HFF-Myc (cell line): ENCODE data around the gene PDE1A.
A peak's percentile ranks its signal among the peaks of the same experiment; 100 is the strongest.
"Not testable (repeated sequence)": the region's sequence is repeated elsewhere in the genome, so short reads cannot be mapped to it uniquely, and the experiment has no call there.

Experiments
- DNase-seq: peaks from one replicate; pipeline ENCODE4 v3.0.0-alpha.2; 2011; ENCODE audit warnings: low read depth; ENCODE audit errors: extremely low read depth
- H3K4me3 ChIP-seq: replicated peaks from 2 replicates; pipeline ENCODE4 v1.5.1; 2011; ENCODE audit warnings: low read depth, mild to moderate bottlenecking, control low read depth, low read length
- TF ChIP-seq, protein P1 (sequence below): IDR thresholded peaks from 2 replicates; pipeline ENCODE4 v1.5.1; 2012; ENCODE audit warnings: mild to moderate bottlenecking, low read depth, low read length, control low read depth; ENCODE audit errors: missing control alignments

PDE1A gene

DNA sequence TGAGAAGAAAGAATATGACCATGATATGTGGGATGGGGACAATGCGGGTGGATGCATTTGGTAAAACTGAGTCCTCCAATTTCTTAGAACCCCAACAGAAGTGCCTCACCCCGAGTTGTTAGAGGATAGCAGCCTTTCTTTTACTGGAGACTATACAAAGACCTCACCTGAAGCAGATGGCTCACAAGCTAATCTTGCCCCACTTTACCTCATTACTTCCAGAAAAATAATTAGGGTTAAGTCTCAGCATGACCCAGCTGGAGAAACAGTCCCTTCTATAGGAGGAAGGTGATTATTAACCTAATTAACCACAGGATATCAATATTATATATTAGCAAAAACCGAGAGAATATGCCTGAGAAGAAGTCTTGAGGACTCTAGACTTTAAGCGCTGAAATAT is 128.4 kb downstream of the PDE1A start:
- no peak overlapping the region for H3K4me3 ChIP-seq
- TF ChIP-seq, protein P1, sequence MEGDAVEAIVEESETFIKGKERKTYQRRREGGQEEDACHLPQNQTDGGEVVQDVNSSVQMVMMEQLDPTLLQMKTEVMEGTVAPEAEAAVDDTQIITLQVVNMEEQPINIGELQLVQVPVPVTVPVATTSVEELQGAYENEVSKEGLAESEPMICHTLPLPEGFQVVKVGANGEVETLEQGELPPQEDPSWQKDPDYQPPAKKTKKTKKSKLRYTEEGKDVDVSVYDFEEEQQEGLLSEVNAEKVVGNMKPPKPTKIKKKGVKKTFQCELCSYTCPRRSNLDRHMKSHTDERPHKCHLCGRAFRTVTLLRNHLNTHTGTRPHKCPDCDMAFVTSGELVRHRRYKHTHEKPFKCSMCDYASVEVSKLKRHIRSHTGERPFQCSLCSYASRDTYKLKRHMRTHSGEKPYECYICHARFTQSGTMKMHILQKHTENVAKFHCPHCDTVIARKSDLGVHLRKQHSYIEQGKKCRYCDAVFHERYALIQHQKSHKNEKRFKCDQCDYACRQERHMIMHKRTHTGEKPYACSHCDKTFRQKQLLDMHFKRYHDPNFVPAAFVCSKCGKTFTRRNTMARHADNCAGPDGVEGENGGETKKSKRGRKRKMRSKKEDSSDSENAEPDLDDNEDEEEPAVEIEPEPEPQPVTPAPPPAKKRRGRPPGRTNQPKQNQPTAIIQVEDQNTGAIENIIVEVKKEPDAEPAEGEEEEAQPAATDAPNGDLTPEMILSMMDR = no peak
- no peak for DNase-seq

DNA sequence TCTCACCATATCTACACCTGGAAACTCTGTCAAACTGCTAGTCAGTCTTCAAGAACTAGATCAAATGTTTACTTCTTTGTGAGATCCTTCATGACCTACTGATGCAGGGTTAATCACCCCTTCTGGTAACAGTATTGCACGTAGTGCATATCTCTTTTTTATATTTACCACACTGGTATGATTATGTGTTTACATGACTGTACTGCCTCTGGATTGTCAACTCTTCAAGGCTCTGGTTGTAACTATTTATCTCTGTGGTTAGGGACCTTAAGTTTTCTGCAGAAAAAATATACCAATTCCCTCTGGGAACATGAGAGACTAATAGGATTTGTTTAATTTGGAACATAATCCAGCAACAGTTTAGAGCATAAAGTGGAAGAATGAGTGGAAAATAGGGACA is 135.5 kb downstream of the PDE1A start:
- TF ChIP-seq, protein P1 = no peak
- H3K4me3 ChIP-seq = no peak overlapping the region
- no peak for DNase-seq

DNA sequence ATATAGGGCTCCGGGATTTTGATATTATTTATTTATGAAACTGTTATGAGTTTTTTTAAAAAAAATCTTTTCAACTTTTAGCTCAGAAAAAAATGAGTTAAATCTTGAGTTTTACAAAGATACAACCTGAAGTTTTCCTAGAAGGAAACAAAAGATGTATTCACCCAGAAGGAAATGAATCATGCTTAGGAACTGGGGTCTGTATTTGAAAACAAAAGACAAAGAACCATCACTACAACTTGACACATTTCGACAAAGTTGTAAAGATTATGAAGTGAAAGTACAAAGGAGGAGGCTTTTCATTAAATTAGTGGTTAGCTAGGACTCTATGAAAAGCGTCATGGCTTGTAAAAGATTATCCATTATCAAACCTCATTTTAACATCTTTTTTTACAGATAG is 143.3 kb downstream of the PDE1A start:
- DNase-seq = no peak

DNA sequence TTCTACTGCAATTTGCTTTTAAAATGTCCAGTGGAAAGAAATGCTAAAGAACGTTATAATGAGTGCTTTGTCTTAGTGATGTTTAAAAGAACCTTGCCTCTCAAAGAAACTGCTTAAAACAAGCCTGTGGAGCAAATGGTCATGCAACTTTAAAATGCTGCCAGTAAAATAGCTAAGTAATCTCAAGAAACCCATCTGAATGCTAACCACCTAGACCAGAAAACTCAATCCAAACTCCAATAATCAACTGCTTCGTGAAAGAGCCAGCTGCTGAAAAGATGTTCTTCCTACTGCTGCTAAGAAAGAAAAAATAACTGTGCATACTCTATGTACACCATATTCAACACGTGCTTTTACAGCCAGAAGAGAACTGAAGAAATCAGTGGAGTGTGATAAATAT is 145.6 kb downstream of the PDE1A start:
- DNase-seq = no peak
- no peak overlapping the region for H3K4me3 ChIP-seq
- TF ChIP-seq, protein P1 = no peak

More for the DNA sequence above, 143.3 kb downstream of the PDE1A start:
- TF ChIP-seq, protein P1 = no peak
- H3K4me3 ChIP-seq = no peak overlapping the region

DNA sequence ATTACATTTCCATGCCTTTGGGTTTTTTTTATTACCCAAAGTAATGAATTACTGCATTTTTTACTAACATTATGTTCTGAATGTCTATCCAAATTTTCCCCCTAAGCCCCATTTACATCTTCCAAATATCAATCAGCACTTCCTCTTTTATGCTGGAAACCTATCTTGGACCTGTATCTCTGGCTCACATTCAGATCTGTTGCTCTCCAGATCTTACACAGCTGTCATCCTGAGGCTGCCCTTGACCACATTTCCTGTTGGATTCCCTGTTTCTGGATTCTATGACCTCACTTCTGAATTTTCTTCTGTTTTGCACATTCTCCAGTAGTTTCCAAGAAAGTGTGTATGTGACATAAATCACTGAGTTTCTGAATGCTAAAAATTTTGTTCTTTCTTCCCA is 146.7 kb downstream of the PDE1A start:
- peak; percentile 11 for DNase-seq
- TF ChIP-seq, protein P1 = no peak
- H3K4me3 ChIP-seq = no peak overlapping the region

DNA sequence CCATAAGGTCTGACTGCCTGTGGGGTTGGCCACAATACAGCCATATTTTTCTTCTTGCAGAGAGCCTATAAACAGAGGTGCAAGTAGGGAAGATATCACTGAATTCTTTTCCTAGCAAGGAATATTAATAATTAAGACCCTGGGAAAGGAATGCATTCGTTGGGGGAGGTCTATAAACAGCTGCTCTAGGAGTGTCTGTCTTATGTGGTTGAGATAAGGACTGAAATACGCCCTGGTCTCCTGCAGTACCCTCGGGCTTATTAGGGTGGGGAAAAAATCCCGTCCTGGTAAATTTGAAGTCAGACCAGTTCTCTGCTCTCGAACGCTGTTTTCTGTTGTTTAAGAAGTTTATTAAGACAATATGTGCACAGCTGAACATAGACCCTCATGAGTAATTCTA is 150.2 kb downstream of the PDE1A start:
- DNase-seq, H3K4me3 ChIP-seq: not testable (repeated sequence)

DNA sequence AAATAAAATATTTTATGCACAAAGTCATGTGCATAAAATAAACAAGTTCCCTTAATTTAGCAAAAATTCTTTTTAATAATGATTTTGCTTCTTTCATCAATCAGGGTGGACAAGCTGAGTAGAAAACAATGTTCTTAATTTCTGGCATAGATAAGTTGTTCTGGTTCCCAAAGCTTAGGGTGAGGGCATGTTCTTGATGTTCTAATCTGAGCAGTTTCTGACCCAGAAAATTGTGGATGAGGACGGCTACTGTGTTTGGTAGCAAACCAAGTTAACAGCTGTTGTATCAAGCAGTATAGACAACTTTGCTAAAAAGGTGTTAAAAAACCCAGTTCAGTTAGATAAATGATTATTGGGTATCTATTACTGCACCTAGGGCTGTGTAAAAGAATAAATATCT is 158.9 kb downstream of the PDE1A start:
- TF ChIP-seq, protein P1 = no peak
- no peak overlapping the region for H3K4me3 ChIP-seq
- no peak for DNase-seq

DNA sequence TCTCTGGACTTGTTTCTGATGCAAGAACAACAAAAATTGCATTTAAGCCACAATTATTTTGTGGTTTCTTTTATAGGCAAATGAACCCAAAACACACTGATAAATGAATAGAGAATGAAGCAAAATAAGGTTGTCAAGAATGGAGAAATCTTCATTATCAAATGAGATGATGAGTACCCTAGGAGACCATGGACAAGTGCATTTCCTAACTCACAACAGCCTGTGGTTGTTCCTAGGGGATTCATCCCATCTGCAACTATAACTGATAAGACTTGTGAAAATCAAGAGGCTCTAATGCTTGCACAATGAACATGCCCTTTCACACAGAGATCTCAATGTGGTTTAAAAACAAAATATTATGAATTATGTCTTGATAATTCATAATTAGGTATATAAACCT is 159.9 kb downstream of the PDE1A start:
- TF ChIP-seq, protein P1 = no peak
- no peak overlapping the region for H3K4me3 ChIP-seq
- DNase-seq = no peak
